GM18499 (cell line): ENCODE data around the gene DLST.

ENCODE experiments used
- ATAC-seq: cut with Tn5 transposase; IDR thresholded peaks from one replicate; pipeline ENCODE4 v1.9.1; 2021; ENCODE audit warnings: moderate number of reproducible peaks; ENCODE audit not compliant: insufficient read depth, unreplicated experiment

The DLST gene

DNA sequence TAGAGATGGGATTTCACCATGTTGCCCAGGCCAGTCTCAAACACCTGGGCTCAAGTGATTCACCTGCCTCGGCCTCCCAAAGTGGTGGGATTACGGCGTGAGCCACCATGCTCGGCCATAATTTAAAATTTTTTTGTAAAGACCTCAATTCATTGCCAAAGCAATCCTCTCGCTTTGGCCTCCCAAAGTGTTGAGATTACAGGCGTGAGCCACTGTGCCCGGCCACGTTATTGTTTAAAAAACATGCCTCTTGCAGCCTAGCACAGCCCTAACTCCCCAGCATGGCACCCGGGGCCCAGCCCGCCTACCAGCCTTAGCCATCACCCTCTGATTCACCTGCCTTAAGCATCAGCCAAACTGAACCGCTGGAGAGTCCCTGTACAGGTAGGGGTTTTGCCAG lies 54.4 kb downstream of the DLST start:
- no peak for ATAC-seq

DNA sequence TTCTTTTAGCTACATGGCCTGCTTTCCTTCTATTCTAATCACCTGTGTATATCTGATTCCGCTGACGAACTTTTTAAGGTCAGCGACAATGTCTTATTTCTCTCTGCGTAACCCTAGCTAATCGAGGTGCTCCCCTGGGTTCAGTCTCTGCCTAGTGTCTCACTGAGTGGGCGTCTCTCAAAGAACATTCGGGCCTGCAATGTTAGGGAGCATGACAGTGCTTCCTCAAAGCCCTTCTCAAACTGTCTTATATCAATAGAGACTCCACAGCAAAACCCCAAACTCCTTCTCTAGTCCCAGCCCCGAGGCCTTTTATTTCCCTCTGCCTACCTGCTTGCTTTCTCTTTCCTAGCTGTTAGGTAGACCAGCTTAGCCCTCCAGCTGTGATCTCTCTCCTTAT lies 55.0 kb downstream of the DLST start:
- ATAC-seq: no peak

DNA sequence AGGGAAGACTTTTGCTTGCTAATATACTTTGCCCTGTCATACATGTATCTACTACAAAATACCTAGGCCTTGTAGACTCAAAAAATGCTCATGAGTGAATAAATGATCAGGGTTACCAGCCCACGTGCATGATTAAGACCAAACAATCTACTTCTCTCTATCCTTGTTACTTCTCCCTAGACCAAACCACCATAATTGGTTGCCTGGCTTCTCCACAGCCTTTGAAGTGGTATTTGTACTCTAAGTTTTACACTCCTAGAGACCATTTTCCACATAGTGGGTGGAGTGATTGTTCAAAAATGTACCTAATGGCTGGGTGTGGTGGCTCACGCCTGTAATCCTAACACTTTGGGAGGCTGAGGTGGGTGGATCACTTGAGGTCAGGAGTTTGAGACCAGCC lies 55.5 kb downstream of the DLST start:
- no peak for ATAC-seq

DNA sequence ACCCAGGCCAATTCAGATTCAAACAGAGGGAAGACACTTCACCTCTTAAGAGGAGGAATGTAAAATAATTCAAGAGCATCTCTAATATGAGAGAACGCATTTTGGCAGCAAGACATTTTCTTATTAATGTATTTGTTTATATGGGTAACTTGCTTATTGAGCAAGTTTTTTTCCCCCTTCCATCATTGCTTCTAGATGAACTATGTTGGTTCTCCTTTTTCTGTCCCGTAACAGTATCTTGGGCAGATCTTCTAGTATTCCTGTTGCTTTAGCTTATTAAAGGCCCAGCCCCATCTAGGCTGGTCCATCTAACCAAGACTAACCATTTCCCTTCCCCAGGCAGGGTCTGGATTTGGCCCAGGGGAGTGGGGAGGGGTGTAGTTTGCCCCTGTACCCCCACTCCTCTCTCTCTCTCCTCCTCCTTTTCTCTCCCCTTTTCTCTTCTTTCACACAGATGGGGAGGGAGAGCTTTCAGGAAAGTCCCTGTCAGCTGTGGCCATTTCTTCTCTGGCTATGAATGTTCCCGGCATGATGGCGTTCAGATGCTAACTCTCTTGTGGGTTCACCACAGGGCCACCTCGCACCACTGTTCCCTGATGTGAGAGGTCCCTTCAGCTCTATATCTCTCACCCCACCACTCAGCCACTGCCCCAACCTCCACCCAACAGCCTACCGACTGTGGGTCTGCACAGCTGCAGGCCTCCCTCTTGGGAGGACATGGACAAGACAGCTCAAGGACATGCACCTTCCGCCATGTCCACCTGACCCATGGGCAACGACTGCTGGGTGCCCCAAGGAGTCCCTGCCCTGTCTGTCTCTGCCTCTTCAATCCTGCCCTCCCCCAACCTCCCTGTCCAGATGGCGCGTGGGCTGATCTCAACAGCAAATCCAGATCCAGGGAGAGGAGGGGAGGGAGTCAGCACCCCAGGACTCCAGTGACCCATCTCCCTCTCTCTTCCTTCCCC lies 57.1 kb downstream of the DLST start:
- no peak for ATAC-seq

DNA sequence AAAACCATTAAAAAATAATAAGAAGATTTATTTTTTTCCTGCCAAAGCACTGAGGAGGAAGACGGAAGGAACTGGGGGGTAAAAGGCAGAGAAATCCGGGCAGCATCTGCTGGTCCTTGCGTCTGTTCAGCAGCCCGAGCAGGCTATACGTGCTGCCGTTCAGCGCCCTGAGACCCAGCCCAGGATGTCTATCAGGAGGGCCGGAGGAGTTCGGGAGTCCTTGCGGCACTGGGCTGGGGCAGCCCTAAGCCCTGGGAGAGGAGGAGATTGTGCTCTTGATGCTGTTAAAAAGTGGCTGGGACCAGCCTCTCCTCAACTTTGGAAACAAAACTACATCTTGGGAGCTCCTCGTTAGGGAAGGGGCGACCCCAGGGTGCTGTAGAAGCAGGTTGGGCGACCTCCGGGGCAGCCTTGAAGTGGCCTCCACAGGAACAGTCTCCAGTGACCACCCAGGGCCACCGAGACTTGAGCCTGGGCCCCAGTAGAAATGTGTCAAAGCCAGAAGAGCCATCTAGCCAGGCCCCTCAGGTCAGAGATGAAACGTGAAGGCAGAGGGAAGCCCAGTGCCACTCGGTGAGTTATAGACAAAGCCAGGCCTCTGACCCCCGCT lies 59.3 kb downstream of the DLST start:
- no peak for ATAC-seq

DNA sequence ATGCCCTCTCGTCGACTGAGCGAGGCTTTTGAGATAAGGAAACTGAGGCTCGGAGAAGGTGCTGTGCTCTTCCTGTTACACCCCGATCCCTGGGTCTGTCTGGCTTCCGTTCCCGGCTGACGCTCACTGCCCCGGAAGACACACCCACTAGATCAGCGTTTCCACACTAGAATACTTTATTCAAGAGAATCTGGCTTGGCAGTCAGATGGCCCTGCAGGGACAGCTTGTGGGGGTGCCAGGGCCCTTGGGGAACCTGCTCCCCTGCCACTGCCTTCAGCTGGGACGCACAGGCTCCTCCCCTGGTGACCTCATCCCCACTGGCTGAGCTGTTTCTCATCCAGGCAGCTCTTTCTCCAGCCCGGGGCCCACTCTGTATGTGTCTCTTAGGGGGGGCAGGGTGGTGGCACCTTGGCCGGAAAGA lies 60.0 kb downstream of the DLST start:
- peak; percentile 34 for ATAC-seq

DNA sequence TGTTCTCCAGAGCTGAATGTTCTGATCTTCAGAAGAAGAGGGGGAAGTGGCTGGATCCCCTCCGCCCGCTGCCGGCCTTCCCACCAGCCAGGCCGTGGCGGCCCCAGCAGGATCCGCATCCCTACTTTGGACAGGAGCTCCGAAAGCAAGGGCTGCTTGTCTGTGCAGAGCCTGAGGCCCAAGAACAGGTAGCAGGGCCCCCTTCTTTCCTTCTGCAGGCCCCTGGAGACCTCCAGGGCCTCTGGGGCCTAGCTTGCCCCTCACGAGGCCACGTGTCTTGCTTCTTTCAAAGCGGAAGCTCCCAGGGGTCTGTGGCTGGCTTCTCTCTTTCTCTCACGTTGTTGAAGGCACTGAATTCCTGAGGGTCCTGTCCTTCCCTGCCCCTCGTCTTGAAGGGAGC lies 60.5 kb downstream of the DLST start:
- ATAC-seq: no peak

DNA sequence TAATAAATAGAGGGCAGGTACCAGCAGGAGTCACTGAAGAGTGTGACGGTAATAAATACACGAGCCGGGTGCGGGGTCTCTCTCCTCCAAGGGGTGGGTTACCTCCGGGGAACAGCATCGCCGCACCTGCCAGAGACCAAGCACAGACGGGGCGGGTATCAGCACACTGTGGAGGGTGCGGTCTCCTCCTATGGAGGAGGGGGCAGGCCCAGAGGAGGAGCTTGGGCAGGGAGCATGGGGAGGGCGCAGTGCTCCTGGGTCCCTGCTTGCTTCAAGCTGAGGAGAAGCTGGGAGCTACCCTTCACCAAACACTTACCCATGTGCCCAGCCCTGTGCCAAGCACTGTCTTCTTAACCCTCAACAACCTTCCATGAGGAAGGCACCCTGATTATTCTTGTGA lies 60.9 kb downstream of the DLST start:
- no peak for ATAC-seq

DNA sequence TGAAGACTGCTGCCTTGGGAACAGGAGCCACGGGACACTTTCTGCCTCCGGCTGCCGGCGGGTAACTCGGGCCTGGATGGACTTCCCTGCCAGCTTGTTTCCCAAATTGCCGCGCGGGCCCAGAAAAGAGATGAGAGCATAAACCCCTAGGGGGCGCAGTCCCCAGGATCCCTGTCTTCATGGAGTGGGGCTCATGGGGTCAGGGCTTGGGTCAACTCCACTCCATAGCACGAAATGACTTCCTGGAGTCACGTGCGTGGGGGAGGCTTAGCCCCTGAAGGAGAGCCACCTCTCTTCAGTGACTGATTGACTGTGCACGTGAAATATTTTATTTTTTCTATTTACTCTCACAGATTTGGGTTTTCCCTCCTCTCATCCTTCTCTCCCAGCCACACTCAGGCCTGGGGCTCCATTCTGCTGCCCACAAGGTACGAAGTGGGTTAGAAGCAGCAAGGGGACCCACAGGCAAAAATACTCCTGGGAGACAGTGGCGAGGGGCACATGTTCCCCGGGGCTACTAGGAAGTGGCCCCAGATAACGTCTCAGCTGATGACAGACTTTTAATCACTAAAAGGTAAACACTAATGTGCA lies 63.6 kb downstream of the DLST start:
- ATAC-seq: no peak

DNA sequence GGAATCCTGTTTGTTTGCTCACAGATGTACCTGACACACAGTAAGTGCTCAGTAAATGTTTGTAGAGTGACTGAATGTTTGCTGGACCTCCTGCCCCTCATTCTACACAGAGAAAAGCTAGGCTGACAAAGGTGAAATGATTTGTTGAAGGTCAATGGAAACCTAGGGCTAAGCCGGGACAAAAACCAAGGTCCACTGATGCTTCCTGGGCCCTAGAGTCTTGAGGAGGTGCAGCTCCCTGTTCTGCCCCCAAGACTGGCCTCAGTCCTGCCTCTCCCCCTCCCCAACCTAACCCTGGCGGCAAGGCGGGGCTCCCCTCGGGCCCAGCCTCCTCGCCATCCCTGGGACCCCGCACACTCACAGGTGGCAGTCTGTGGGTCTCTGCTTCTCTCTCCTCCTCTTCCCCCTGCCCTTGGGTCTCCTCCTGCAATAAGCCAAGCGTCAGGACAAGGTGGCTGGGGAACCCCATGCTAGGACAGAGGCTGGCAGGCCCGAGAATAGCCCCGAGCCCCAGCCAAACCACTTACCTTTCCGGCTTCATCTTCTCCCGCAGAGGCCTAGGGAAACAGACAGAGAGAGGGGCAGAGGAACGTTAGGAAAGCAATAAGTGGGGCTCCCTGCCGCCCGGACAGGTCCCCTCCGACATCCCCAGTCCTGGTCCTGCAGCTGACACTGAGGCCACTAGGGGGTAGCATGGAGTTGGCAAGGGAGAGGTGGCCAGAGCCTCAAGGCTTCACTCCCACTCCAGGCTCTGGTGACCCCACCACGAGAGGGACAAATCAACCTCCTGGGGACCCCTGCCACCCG lies 64.3 kb downstream of the DLST start:
- no peak for ATAC-seq

DNA sequence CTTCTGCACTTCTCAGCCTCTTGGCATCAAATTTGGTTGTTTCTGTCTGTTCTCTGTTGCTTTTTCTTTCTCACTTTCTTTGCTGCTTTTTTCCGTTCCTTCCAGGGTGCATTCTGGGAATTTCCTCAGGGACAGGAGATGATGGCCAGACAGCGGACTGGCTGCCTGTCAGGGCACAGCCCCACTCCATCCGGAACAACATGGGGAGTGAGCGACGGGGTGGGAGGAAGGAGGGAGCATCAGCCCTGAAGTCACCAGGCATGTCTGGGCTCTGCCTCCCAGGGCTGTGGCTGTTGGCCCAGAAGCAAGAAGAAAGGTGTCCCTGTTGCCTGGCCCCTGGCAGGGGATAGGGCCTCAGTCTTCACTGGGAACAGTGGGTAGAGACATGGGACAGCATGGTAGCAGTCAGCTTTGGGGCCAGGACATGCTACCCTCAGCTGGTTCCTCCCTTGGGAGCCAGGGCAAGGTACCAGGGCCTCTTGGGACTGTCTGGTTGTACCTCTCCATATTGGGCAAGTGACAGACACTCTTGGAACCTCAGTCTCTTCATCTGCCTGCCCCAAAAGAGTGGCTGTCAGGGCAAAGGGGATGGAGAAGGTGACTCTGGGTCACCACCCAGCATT lies 65.1 kb downstream of the DLST start:
- ATAC-seq: no peak

DNA sequence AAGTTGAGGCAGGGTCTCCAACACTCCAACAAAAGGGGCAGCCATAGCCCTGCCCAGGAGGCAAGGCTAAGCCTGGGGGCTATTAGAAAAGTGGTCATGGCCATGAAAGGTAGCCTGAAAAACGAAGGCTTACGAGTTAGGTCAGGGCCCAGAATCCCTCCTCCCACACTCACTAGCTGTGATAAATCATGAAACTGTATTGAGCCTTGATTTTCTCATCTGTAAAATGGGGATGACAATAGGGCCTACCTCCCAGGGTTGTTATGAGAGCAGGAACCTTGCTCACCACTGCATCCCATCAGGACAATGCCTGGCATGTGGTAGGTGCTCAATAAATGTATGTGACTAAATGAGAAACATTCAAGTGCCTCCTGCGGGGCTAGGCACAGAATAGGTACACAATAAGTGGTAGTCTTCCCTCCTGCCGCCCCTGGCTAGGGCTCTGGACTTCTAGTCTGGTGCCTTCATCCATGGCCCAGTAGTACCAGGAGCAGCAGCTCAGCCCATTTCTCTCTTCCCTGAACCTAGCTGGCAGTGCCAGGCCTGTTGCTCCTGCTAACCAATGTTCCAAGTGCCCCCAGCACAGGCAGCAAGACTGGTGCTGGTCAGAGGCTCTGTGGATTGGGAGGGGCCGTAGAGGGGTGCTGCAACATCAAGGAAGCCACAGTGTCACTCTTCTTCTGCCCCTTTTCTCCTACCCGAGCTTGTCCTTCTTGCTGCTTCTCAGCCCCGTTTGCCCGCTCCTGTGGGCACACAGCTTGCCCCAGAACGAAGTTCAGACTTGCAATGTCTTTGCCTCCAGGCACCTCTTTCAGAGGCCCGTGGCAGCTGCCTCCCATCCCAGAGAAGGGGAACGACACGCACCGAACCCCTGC lies 65.9 kb downstream of the DLST start:
- no peak for ATAC-seq

DNA sequence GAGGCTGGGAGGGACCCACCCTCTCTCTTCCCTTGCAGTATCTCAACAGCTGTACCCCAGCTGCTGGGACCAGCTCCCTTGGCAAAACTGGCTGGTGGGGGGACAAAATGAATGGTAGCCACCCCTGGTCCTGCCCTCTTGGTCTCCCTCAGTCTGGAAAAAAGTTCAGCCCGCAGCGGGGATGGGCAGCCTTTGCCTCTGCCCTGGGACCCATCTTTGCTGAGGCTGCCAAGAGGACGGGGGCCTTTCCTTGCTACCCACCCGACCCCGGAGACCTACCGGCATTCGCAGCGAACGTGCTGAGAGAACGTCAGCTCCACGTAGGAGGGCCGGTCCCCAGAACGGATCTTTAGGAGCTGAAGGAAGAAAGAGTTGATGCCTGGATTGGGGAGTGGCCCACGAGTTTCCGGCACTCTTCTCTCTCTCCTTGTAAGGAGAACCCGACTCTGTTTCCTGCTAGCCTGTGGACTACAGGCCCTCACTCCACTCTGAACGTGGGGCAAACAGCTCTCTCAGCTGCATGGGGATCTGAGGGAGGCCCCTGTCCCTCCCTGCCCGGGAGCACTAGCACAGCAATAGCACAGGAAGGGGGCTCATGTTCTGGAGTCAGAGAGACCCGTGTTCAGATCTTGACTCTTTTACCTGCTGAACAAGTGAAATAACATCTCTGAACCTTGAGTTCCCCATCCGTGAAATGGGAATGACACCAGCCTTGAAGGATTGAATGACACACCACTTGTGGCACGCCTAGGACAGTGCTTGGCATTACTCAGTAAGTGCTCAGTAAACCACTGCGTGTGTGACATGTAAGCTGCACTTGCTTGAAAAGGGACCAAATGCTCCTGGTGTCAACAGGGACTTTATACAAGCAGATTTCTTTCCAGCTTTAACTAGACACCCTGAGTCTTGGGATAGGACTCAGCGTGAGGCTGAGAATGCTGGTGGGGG lies 66.8 kb downstream of the DLST start:
- no peak for ATAC-seq

DNA sequence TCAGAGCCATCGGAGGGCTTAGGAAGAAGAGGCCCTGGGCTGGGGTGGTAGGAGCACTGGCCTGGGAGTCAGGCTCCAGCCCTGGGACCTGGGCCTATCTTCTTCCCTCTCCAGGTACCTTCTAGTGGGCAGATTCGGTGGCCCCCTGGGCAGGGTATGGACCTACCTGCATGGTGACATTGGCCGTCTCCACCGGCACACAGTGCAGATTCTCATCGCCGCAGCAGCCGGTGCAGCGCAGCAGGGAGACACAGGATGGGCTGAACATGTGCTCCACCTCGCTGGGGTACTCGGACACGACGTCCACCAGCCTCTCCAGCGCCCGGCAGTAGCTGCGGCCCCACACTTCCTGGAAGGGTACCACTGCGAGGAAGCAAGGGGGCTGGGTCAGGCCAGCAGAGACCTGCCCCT lies 67.5 kb downstream of the DLST start:
- no peak for ATAC-seq

DNA sequence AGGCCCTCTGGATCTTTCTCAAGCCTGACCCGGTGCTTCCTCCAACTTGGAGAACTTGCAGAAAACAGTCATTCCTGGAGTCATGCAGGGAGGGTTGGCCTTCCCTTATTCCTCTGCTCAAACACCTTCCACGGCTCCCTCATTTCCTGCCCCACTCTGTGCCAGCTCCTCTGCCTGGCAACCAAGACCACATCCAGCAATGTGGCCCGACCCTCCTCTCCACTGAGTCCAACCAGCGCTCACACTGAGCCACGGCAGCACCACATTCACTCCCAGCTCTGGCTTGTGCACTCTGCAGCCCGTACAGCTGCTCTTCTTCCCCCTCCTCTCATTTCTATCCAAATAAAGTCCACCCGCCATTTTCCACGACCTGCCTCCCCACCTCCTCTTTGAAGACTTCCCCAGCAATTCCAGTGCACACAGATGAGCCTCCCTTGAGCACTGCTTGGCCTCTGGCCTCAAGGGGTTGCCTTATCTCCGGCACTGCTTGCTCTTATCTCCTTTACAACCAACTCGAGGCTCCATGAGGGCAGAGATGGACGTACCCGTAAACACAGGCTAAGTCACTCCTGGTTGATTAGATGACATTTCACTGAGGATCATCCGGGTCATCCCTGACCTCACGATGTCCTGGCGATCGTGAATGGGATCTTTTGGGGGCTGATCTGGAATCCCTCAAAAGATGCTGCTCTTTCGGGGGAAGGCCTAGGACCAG lies 68.3 kb downstream of the DLST start:
- ATAC-seq: no peak

DNA sequence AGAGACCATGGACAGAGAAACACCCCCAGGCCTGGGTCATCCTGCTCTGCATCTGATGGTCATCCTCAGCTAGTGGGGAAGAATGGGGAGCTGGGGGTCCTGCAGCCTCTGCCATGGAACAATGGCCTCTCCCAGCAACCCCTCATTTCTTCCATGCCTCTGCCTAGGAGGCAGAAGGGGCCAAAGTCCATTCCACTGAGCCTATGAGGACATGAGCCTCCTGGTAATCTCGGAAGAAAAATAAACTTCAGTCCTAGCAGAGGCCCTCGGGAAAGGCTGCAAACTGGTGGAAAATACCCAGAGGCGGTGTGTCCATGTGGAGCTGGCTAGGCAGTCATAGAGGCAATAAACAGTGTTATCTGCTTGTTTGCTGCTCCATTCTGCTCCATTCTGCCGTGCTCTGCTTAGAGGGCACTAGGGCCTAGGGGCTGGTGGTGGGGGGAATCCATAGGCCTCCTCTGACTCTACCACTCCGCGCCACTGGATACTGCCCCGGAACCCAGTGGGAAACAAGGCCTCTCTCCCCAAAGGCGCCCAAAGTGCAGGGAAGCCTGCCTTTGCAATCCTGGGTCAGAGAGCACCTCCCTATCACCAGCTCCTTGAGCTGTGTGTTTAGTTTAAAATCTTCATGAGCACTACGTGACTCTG lies 69.2 kb downstream of the DLST start:
- no peak for ATAC-seq
